Lung (tissue), 12 donors: Measurements from ENCODE around the gene VOPP1. TPM values are rescaled to one million over a fixed set of nuclear protein-coding genes. Genes with fewer than 3 reads are reported as not detected.

Experiments
- ATAC-seq: fragments of 200-7000 bp; cut with Tn5 transposase; one replicate; pipeline ENCODE4 v1.9.1; 2020; ENCODE audit warnings: moderate number of reproducible peaks; ENCODE audit not compliant: insufficient read depth, low FRiP score
- DNase-seq, 3 donors: peaks; one replicate each; pipeline ENCODE4 v3.0.0-alpha.2; 2013 to 2017
- H3K27ac ChIP-seq, 2 donors: one replicate each; pipeline ENCODE4 v1.5.1; 2013; ENCODE audit warnings: mild to moderate bottlenecking in 2 of 2, moderate library complexity in 2 of 2, control low read depth in 1 of 2, inconsistent platforms in 1 of 2, low read depth in 1 of 2, low read length in 1 of 2
- H3K27me3 ChIP-seq, 3 donors: one replicate each; pipeline ENCODE4 v1.5.1; 2013; ENCODE audit warnings: low read length in 2 of 3; ENCODE audit not compliant: control insufficient read depth in 3 of 3, insufficient read depth in 3 of 3
- H3K36me3 ChIP-seq, 4 donors: one replicate each; pipeline ENCODE4 v1.5.1; 2013; ENCODE audit warnings: low read length in 4 of 4, mild to moderate bottlenecking in 1 of 4, moderate library complexity in 1 of 4; ENCODE audit not compliant: control insufficient read depth in 4 of 4, insufficient read depth in 4 of 4
- H3K4me1 ChIP-seq, 5 donors: one replicate each; pipeline ENCODE4 v1.5.1; 2013; ENCODE audit warnings: low read length in 5 of 5, mild to moderate bottlenecking in 2 of 5, moderate library complexity in 1 of 5; ENCODE audit not compliant: control insufficient read depth in 5 of 5, insufficient read depth in 5 of 5
- H3K4me3 ChIP-seq: one replicate; pipeline ENCODE4 v1.5.1; 2013; ENCODE audit warnings: mild to moderate bottlenecking, control low read depth, moderate library complexity
- H3K9ac ChIP-seq, 2 donors: one replicate each; pipeline ENCODE4 v1.5.1; 2013; ENCODE audit warnings: low read length in 2 of 2, control low read depth in 1 of 2; ENCODE audit not compliant: insufficient read depth in 1 of 2
- H3K9me3 ChIP-seq, 4 donors: one replicate each; pipeline ENCODE4 v1.5.1; 2013; ENCODE audit warnings: low read length in 3 of 4, mild to moderate bottlenecking in 1 of 4, moderate library complexity in 1 of 4; ENCODE audit not compliant: control insufficient read depth in 4 of 4, insufficient read depth in 3 of 4
- WGBS, 2 donors: extraction: QIAGEN DNeasy Blood & Tissue Kit; methylation state at CpG; one replicate each; pipeline ENCODE4 v1.1.7; 2013; 5-methylcytosine and 5-hydroxymethylcytosine counted together
- polyA plus RNA-seq, 2 donors: library from polyadenylated mRNA; stranded (reverse); fragments of 200-250 nt; gene quantifications; one replicate each; pipeline ENCODE4 v1.2.1, GENCODE V29; 2013
- total RNA-seq, 2 donors: library from RNA; depleted of rRNA in 1 of 2; stranded (reverse); fragments of >200 nt in 1 of 2; gene quantifications; one replicate each; pipeline ENCODE4 v1.2.1, GENCODE V29; 2014 to 2021
- TF ChIP-seq, protein P1 (sequence below): IDR thresholded peaks from 2 replicates; pipeline ENCODE4 v1.5.1; 2012; ENCODE audit warnings: mild to moderate bottlenecking; ENCODE audit errors: control extremely low read depth, extremely low read depth
- donor health status: control.
- donor health status: control.
- donor health status: Bipolar disorder and iron deficiency.
- donor health status: healthy.
- donor health status: DM: yes; HTN: yes; CAD: no.

VOPP1 gene
- total and polyA plus RNA-seq, 4 donors: 25.8 to 64.0 (median 38.0) TPM

DNA sequence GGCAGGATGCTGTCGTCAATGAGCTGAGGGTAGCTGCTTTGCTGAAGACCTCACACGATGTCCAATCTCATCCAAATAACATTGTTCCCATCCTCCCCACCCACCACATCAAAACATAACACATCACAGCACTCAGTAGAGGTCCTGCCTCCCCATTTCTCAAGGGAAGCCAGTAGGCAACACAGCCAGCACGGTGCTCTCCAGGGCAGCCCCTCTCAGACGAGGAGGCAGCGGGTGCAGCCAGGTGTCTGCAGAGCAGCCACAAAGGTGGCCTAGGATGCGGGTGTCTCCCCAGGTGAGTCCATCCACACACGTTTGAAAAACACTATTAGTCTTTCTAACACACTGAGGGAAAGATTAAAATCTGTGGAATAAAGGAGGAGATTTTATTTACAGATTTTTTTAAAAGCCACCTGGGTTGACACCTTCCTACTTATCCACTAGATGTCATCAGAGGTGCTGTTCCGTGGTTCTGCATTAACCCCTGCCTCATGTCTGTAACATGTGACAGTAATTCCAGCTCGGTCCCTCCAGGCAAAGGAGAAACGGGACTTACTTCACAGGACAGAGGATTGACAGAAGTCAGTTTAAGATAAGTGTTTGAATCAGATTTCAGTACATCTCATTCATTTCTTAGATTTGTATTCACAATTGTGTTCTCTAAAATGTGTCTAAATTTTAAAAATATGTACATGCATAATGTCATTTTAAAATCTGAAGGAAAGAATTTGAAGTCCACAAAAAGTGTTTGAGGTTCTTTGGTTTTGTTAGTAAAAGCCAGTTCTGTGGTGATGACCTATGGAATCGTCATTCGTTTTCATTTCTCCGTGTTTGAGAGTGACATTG lies 139.1 kb downstream of the VOPP1 start:
- H3K9ac ChIP-seq: no peak overlapping the region
- 66 to 69% methylated on average over 13 of the region's 13 CpGs for WGBS, 2 donors
- no peaks in the 10 kb centered on the region for H3K9me3 ChIP-seq
- no peak overlapping the region for H3K27ac ChIP-seq
- DNase-seq (peak in 2 of 3 donors; percentile 34 to 40), ATAC-seq (no peak)
- peaks cover 0 to 8% (median 2%) of the 10 kb centered on the region in 4 donors for H3K36me3 ChIP-seq
- H3K4me1 ChIP-seq: peaks cover 0 to 3% (median 0%) of the 10 kb centered on the region in 5 donors
- TF ChIP-seq, protein P1, sequence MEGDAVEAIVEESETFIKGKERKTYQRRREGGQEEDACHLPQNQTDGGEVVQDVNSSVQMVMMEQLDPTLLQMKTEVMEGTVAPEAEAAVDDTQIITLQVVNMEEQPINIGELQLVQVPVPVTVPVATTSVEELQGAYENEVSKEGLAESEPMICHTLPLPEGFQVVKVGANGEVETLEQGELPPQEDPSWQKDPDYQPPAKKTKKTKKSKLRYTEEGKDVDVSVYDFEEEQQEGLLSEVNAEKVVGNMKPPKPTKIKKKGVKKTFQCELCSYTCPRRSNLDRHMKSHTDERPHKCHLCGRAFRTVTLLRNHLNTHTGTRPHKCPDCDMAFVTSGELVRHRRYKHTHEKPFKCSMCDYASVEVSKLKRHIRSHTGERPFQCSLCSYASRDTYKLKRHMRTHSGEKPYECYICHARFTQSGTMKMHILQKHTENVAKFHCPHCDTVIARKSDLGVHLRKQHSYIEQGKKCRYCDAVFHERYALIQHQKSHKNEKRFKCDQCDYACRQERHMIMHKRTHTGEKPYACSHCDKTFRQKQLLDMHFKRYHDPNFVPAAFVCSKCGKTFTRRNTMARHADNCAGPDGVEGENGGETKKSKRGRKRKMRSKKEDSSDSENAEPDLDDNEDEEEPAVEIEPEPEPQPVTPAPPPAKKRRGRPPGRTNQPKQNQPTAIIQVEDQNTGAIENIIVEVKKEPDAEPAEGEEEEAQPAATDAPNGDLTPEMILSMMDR: no peak
- no peaks in the 10 kb centered on the region for H3K27me3 ChIP-seq
- no peak overlapping the region for H3K4me3 ChIP-seq

DNA sequence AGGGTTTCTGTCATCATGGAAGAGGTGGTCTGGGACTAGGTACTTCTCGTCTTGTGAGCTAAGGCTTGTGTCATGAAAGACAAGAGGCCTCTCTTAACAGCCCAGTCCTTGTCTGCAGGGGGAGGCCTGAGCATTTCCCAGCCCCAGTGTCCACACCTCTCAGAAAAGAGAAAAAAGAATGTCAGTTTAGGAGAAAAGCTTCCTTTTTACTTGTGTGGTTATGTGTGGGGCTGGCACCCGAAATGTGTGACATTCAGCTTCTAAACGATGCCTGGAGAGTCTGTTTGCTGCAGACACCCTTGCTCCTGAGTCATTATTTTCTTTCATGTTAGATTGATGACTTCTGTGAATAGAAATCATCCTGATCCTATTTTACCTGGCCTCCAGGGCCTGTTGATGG lies 139.8 kb downstream of the VOPP1 start:
- H3K27ac ChIP-seq: no peak overlapping the region
- TF ChIP-seq, protein P1: no peak
- WGBS, 2 donors: 87 to 90% methylated on average over 3 of the region's 3 CpGs

DNA sequence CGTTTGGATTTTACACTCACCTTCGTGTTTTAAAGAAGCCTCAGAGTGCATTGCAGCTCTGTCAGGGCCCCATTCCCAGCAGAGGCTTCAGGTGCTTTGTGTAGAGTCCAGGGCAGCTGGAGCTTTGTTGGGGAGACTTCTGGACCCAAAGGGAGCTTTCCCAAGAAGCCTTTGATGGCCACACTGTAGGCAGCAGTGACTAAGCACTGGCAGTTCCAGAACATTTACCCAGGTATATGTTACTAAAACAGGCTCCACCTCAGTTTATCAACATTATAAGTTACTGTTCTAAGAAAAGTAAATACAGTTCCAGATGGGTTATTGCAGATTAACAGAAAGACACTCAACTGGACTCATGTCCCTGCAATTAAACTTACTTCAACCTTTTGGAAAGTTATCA lies 140.4 kb downstream of the VOPP1 start:
- ATAC-seq (no peak), DNase-seq (no peak)
- H3K9me3 ChIP-seq: no peaks in the 10 kb centered on the region
- H3K36me3 ChIP-seq: peaks cover 0 to 12% (median 2%) of the 10 kb centered on the region in 4 donors
- WGBS, 2 donors: 15 to 52% methylated on average over 2 of the region's 2 CpGs
- H3K4me3 ChIP-seq: no peak overlapping the region
- H3K27ac ChIP-seq: no peak overlapping the region
- H3K9ac ChIP-seq: no peak overlapping the region
- TF ChIP-seq, protein P1: no peak
- peaks cover 0 to 14% (median 0%) of the 10 kb centered on the region in 5 donors for H3K4me1 ChIP-seq
- no peaks in the 10 kb centered on the region for H3K27me3 ChIP-seq

More for the DNA sequence above, 139.8 kb downstream of the VOPP1 start:
- Histone ChIP-seq H3K36me3 (peaks cover 0 to 12% (median 2%) of the 10 kb centered on the region in 4 donors), H3K9me3 (no peaks in the 10 kb centered on the region), H3K27me3 (no peaks in the 10 kb centered on the region), H3K4me3 (no peak overlapping the region), H3K9ac (no peak overlapping the region), H3K4me1 (peaks cover 0 to 9% (median 0%) of the 10 kb centered on the region in 5 donors)
- ATAC-seq: no peak
- no peak for DNase-seq
